A549 (cell line): ENCODE data around the gene KCNE3. TPM values are rescaled to one million over a fixed set of nuclear protein-coding genes. Genes with fewer than 3 reads are reported as not detected.

Source experiments
- ATAC-seq, 2 experiments: fragments of 200-7000 bp in 1 of 2; fragments of >200 bp in 1 of 2; cut with Nextera tagmentation in 1 of 2; cut with Tn5 transposase in 1 of 2; 3 replicates each; pipeline versions ENCODE4 v1.8.0 to v1.9.1; 2018 to 2020; ENCODE audit warnings: mild to moderate bottlenecking in 1 of 2, moderate library complexity in 1 of 2
- CTCF ChIA-PET: fragments of 300-600 bp; sonication (Branson Sonifier 250); formaldehyde crosslinking; extraction: SDS; loops from one replicate; lab custom pipeline; 2021; ENCODE audit warnings: antibody characterized with exemption, inconsistent platforms; lab: Yijun Ruan, JAX
- POLR2A ChIA-PET: fragments of 350-600 bp; formaldehyde crosslinking; extraction: SDS; loops from one replicate; lab custom pipeline; 2021; ENCODE audit warnings: antibody characterized with exemption, inconsistent platforms; lab: Yijun Ruan, JAX
- DNase-seq, 2 experiments: peaks; one replicate each; pipeline versions ENCODE4 v3.0.0 to v3.0.0-alpha.2; 2011 to 2016; ENCODE audit warnings: low read depth in 1 of 2, low spot score in 1 of 2
- FAIRE-seq: peaks from 2 replicates; lab custom pipeline; 2011; peaks lifted over from hg19 to GRCh38; lab: Jason Lieb, UNC
- H3K27ac ChIP-seq, 2 experiments: fragments of >200 bp; sonication (Bioruptor Twin); formaldehyde crosslinking; 3 replicates each; pipeline ENCODE4 v1.5.1; 2016 to 2017
- H3K4me1 ChIP-seq: fragments of >200 bp; sonication (Bioruptor Twin); formaldehyde crosslinking; 3 replicates; pipeline ENCODE4 v1.6.1; 2016
- H3K4me2 ChIP-seq: fragments of >200 bp; sonication (Bioruptor Twin); formaldehyde crosslinking; 3 replicates; pipeline ENCODE4 v1.6.1; 2016
- H3K4me3 ChIP-seq: fragments of >200 bp; sonication (Bioruptor Twin); formaldehyde crosslinking; 3 replicates; pipeline ENCODE4 v1.5.1; 2016
- H3K9me3 ChIP-seq: fragments of >200 bp; sonication (Bioruptor Twin); formaldehyde crosslinking; 3 replicates; pipeline ENCODE4 v1.6.1; 2016
- CBX2 ChIP-seq: fragments of 200-600 bp; sonication (generic); IDR thresholded peaks from 2 replicates; pipeline ENCODE4 v1.6.1; 2016; ENCODE audit warnings: low read depth, mild to moderate bottlenecking, borderline replicate concordance
- CHD2 ChIP-seq: fragments of 150-350 bp; IDR thresholded peaks from 2 replicates; pipeline ENCODE4 v1.6.1; 2014; ENCODE audit warnings: low read length; ENCODE audit not compliant: partially characterized antibody
- CTCF ChIP-seq: fragments of >200 bp; sonication (Bioruptor Twin); formaldehyde crosslinking; IDR thresholded peaks from 3 replicates; pipeline ENCODE4 v1.5.1; 2016
- E2F6 ChIP-seq: IDR thresholded peaks from 2 replicates; pipeline ENCODE4 v1.6.1; 2012; ENCODE audit warnings: low read depth, borderline replicate concordance
- EHF ChIP-seq: fragments of 250-450 bp; sonication (Bioruptor Pico); IDR thresholded peaks from 2 replicates; pipeline ENCODE4 v1.5.0; 2020; ENCODE audit warnings: mild to moderate bottlenecking
- ESRRA ChIP-seq: fragments of 150-350 bp; IDR thresholded peaks from 2 replicates; pipeline ENCODE4 v1.6.1; 2014; ENCODE audit warnings: mild to moderate bottlenecking, low read length, borderline replicate concordance
- FOSB ChIP-seq: fragments of 250-450 bp; sonication (Bioruptor Pico); IDR thresholded peaks from 2 replicates; pipeline ENCODE4 v1.5.0; 2020; ENCODE audit warnings: mild to moderate bottlenecking, moderate library complexity
- FOSL2 ChIP-seq, 2 experiments: fragments of 450-650 bp in 1 of 2; fragments of >200 bp in 1 of 2; sonication (Bioruptor Twin) in 1 of 2; formaldehyde crosslinking; IDR thresholded peaks; 2 replicates each; pipeline versions ENCODE4 v1.5.0 to v1.6.1; 2016 to 2020; ENCODE audit warnings: mild to moderate bottlenecking in 1 of 2, moderate library complexity in 1 of 2
- HDAC2 ChIP-seq: fragments of 200-600 bp; sonication (generic); IDR thresholded peaks from 2 replicates; pipeline ENCODE4 v1.6.1; 2016
- HES2 ChIP-seq: fragments of >200 bp; sonication (Bioruptor Twin); formaldehyde crosslinking; IDR thresholded peaks from 2 replicates; pipeline ENCODE4 v1.6.1; 2016
- HEYL ChIP-seq: fragments of 250-450 bp; sonication (Bioruptor Pico); IDR thresholded peaks from 2 replicates; pipeline ENCODE4 v1.8.0; 2021; ENCODE audit warnings: mild to moderate bottlenecking, moderate library complexity
- HMGXB4 ChIP-seq: fragments of 250-450 bp; sonication (Bioruptor Pico); IDR thresholded peaks from 2 replicates; pipeline ENCODE4 v1.5.0; 2021; ENCODE audit warnings: mild to moderate bottlenecking, moderate library complexity, borderline replicate concordance
- HOXA7 ChIP-seq: fragments of 250-450 bp; sonication (Bioruptor Pico); IDR thresholded peaks from 2 replicates; pipeline ENCODE4 v1.5.0; 2020; ENCODE audit warnings: mild to moderate bottlenecking, moderate library complexity
- JUN ChIP-seq, 2 experiments: fragments of >200 bp; sonication (Bioruptor Twin); formaldehyde crosslinking; IDR thresholded peaks; 2 replicates in 1 of 2; 3 replicates in 1 of 2; pipeline ENCODE4 v1.6.1; 2016 to 2017
- KDM5A ChIP-seq: fragments of 200-600 bp; sonication (generic); IDR thresholded peaks from 2 replicates; pipeline ENCODE4 v1.6.1; 2016; ENCODE audit warnings: antibody characterized with exemption, mild to moderate bottlenecking
- MAFK ChIP-seq: fragments of 450-650 bp; IDR thresholded peaks from 2 replicates; pipeline ENCODE4 v1.6.1; 2014; ENCODE audit not compliant: partially characterized antibody
- MAX ChIP-seq: IDR thresholded peaks from 2 replicates; pipeline ENCODE4 v1.6.1; 2012
- MAZ ChIP-seq: fragments of 150-350 bp; IDR thresholded peaks from 2 replicates; pipeline ENCODE4 v1.6.1; 2014; ENCODE audit warnings: antibody characterized with exemption, low read depth, low read length, borderline replicate concordance
- MYC ChIP-seq: IDR thresholded peaks from 2 replicates; pipeline ENCODE4 v1.6.1; 2012; ENCODE audit warnings: mild to moderate bottlenecking, inconsistent platforms, low read length, improper control_type of control experiment, borderline replicate concordance
- NFE2L2 ChIP-seq: fragments of 150-350 bp; conservative IDR thresholded peaks from 2 replicates; pipeline ENCODE4 v1.6.1; 2014; ENCODE audit warnings: low read length
- PBX3 ChIP-seq: IDR thresholded peaks from 2 replicates; pipeline ENCODE4 v1.6.1; 2012
- TP53 ChIP-seq: fragments of 250-450 bp; sonication (Bioruptor Pico); IDR thresholded peaks from 2 replicates; pipeline ENCODE4 v1.5.0; 2021; ENCODE audit warnings: mild to moderate bottlenecking, moderate library complexity
- ZC3H11A ChIP-seq: fragments of 450-650 bp; IDR thresholded peaks from 2 replicates; pipeline ENCODE4 v1.6.1; 2014; ENCODE audit warnings: antibody characterized with exemption, mild to moderate bottlenecking
- ZSCAN20 ChIP-seq: fragments of 250-450 bp; sonication (Bioruptor Pico); IDR thresholded peaks from 2 replicates; pipeline ENCODE4 v1.8.0; 2022; ENCODE audit warnings: mild to moderate bottlenecking, moderate library complexity
- WGBS: methylation state at CpG from one replicate; pipeline ENCODE4 v1.1.6; 2017; ENCODE audit errors: missing lambda C conversion rate; 5-methylcytosine and 5-hydroxymethylcytosine counted together
- polyA plus RNA-seq, 4 experiments: library from polyadenylated mRNA; depleted of rRNA in 3 of 4; stranded (reverse); fragments of >200 nt; fragmentation: RNase III in 1 of 4; extraction: RNeasy Plus Mini Kit Qiagen cat#74134 plus additional on column Dnase treatment in 1 of 4; gene quantifications; 2 replicates in 3 of 4; 3 replicates in 1 of 4; pipeline ENCODE4 v1.2.3, GENCODE V29; 2011 to 2017

KCNE3 gene
- polyA plus RNA-seq, 2 of the 4 experiments (the other 2 are of a cell fraction), result 0.23 to 0.56 TPM

- TF ChIP-seq ZC3H11A, result no peak
- TF ChIP-seq MYC, result no peak
- TF ChIP-seq KDM5A, result no peak
- TF ChIP-seq CBX2, result no peak
- TF ChIP-seq FOSB (CRISPR knock-in tag), result no peak
- no peak for TF ChIP-seq ESRRA
- no peak for TF ChIP-seq CTCF
- TF ChIP-seq MAX, result no peak
- TF ChIP-seq MAFK, result no peak
- TF ChIP-seq HES2, result no peak
- no peak for TF ChIP-seq NFE2L2
- no peak for TF ChIP-seq JUN (IDR thresholded peaks at IDR 0.05)
- TF ChIP-seq FOSL2 (IDR thresholded peaks at IDR 0.05), result no peak
- no peak for TF ChIP-seq FOSL2 (CRISPR knock-in tag; IDR thresholded peaks at IDR 0.05)
Measured at GRCh38 chr11:74468521-74468920, 1.2 kb upstream of the KCNE3 start (continued).

GRCh38 chr11:74468058-74468457, 709 bp upstream of the KCNE3 start:
- no peak for DNase-seq
- TF ChIP-seq HDAC2 (no peak), CHD2 (no peak), HEYL (no peak), TP53 (no peak)
- Histone ChIP-seq H3K27ac (no peak overlapping the region), H3K4me3 (no peak overlapping the region), H3K9me3 (no peaks in the 10 kb centered on the region), H3K4me2 (no peak overlapping the region), H3K4me1 (peaks cover 8% of the 10 kb centered on the region; the same call in 2 of the 3 replicates)
- POLR2A ChIA-PET, result no interaction called here
- FAIRE-seq, result no peak
- ATAC-seq, result no peak
- CTCF ChIA-PET, result no interaction called here
- 69% methylated on average over 4 of the region's 4 CpGs for WGBS

GRCh38 chr11:74465291-74465708, 2.0 kb downstream of the KCNE3 start:
- ChIA-PET POLR2A (no interaction called here), CTCF (interaction anchor here (2.3 kb wide), 1 partner anchor 12 kb away, joined by 7 read pairs; no protein-coding TSS in a partner anchor)
- no peak for FAIRE-seq
- Histone ChIP-seq H3K4me2 (0 out of 3 replicates have a peak overlapping the region, but pooled peaks have one; percentile 20), H3K27ac (no peak overlapping the region; a peak in 1 of 6 replicates), H3K4me1 (peaks cover 29% of the 10 kb centered on the region), H3K4me3 (no peak overlapping the region), H3K9me3 (no peaks in the 10 kb centered on the region)
- WGBS, result 34% methylated on average over 2 of the region's 2 CpGs
- DNase-seq, result peak in 1 of 2 experiments; percentile 36
- ATAC-seq, result peak in 1 of 2 experiments; percentile 26; a peak in 2 of 6 replicates
- no peak for TF ChIP-seq ZSCAN20 (CRISPR knock-in tag)

GRCh38 chr11:74464746-74465145, 2.6 kb downstream of the KCNE3 start:
- ATAC-seq (no peak), FAIRE-seq (no peak)
- Histone ChIP-seq H3K27ac (no peak overlapping the region), H3K9me3 (no peaks in the 10 kb centered on the region), H3K4me2 (no peak overlapping the region), H3K4me1 (peaks cover 32% of the 10 kb centered on the region)
- CTCF ChIA-PET, result interaction anchor here (3.6 to 5.3 kb wide), 2 partner anchors 12 to 105 kb away, joined by 32 to 39 read pairs; no protein-coding TSS in a partner anchor
- no peak for TF ChIP-seq E2F6
- TF ChIP-seq HDAC2, result no peak
- no peak for TF ChIP-seq EHF (CRISPR knock-in tag)
- TF ChIP-seq HOXA7 (CRISPR knock-in tag), result no peak
- TF ChIP-seq HMGXB4 (CRISPR knock-in tag), result no peak
- no peak for TF ChIP-seq PBX3
- no peak for TF ChIP-seq MYC
- TF ChIP-seq MAZ, result no peak
- TF ChIP-seq, all 56 proteins: peak for 0
- POLR2A ChIA-PET, result no interaction called here
- 88% methylated on average over 1 of the region's 1 CpG for WGBS
- no peak for DNase-seq
- H3K4me3 ChIP-seq, result no peak overlapping the region
